PC-3 (cell line): Measurements from ENCODE around the gene ROBO2.

Experiments used
- EZH2 ChIP-seq: fragments of 300-600 bp; sonication (generic); IDR thresholded peaks from one replicate; pipeline ENCODE4 v1.6.1; 2017; ENCODE audit warnings: antibody characterized with exemption, mild to moderate bottlenecking, low read length; ENCODE audit not compliant: unreplicated experiment
- TF ChIP-seq, protein P1 (sequence below): fragments of 300-600 bp; sonication (generic); conservative IDR thresholded peaks from 2 replicates; pipeline ENCODE4 v1.5.1; 2017; ENCODE audit warnings: antibody characterized with exemption, low read depth, mild to moderate bottlenecking, low read length

DNA sequence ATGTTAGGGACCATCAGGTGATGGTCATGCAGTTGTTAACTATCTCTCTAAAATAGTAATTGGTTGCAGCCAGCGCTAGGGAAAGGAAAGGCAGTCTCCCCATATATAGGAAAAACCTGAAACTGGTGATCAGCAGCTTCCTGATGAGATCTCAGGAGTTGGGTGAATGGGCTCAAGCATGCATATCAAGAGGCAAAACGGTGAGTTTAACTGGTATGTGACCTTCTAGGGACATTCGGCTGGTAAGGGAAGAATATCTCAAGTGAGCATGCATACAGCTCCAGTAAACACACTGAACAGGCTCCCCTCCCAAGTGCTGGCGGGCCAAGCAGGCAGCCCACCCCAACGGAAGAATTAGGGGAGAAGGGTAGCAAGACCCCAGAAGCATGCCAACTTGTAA is 49.3 kb upstream of the ROBO2 start:
- TF ChIP-seq, protein P1, sequence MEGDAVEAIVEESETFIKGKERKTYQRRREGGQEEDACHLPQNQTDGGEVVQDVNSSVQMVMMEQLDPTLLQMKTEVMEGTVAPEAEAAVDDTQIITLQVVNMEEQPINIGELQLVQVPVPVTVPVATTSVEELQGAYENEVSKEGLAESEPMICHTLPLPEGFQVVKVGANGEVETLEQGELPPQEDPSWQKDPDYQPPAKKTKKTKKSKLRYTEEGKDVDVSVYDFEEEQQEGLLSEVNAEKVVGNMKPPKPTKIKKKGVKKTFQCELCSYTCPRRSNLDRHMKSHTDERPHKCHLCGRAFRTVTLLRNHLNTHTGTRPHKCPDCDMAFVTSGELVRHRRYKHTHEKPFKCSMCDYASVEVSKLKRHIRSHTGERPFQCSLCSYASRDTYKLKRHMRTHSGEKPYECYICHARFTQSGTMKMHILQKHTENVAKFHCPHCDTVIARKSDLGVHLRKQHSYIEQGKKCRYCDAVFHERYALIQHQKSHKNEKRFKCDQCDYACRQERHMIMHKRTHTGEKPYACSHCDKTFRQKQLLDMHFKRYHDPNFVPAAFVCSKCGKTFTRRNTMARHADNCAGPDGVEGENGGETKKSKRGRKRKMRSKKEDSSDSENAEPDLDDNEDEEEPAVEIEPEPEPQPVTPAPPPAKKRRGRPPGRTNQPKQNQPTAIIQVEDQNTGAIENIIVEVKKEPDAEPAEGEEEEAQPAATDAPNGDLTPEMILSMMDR = no peak
- TF ChIP-seq EZH2 = no peak
